ENCODE data around the gene SHROOM4.

DNA sequence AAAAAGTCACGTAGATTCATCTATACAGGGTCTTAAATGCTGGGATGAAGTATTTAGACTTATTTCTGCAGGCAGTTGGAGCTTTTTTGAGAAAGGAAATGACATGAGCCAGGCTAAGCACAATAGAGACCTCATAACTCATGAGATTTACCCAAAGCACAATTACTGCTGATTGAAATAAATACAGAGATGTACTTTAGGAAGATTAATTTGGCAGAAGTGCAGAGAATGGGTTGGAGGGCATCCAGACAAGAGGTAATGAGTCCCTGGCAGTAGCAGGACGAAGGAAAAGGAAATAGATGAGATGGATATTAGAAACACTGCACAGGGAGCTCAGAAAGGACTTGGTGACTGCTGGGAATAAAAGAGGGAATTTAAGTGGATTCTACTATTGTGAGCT lies 129.1 kb downstream of the SHROOM4 start:
- TF ChIP-seq POLR2A (IDR thresholded peaks at IDR 0.05; ENCODE audit: extremely low read depth, insufficient read length) (no peak), CTCF (IDR thresholded peaks at IDR 0.05; ENCODE audit: low read depth, low read length) (no peak), MYC (IDR thresholded peaks at IDR 0.05; ENCODE audit: low read depth, low read length) (no peak)
